ENCODE measurements around the gene FANCI.

The FANCI gene

DNA sequence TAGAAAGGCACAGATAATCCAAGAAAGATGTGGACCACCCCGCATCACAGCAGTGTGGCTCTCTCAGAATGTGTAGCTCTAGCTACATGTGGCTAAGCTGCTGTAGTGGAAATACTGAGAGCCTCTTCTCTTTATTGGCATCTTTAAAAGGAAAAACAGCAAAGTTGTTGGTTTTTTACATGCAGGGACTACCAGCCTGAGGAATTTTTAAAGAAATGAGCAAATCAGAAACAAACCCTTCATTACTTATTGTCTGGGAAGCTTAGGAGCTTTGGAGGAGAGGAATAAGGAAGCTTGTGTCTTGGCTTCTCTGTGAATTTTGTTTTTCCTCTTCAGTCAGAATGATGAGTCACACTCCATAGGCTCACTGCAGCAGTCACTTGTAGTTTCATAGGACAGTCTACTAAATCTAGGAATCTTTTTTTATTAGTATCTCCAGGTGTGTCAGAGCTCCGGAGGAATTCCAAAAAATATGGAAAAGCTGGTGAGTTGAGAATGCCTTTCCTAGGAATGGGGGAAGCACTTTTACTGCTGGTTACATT is 63.3 kb downstream of the FANCI start:
- peak; percentile 84 for DNase-seq (ENCODE audit: low spot score)

- no peak for DNase-seq (ENCODE audit: low spot score)
Observed at GRCh38 chr15:89307791-89308190, 64.0 kb downstream of the FANCI start.

GRCh38 chr15:89308236-89308635 is 64.5 kb downstream of the FANCI start:
- no peak for DNase-seq (ENCODE audit: low spot score)

DNA sequence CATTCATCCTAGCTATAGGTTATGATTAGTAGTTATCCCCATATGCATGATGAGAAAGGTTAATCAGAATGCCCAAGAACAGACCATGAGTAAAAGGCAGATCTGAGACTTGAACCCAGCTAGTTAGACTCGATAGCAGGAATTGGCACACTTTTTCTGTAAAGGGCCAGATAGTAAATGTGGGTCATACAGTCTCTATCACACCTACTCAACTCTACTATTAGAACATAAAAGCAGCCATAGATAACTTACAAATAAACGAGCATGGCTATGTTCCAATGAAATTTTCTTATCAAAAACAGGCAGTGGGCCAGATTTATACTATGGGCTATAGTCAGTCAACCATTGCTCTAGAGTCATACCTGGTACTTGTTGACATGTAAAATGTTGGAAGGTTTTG is 66.2 kb downstream of the FANCI start:
- DNase-seq (ENCODE audit: low spot score): no peak

DNA sequence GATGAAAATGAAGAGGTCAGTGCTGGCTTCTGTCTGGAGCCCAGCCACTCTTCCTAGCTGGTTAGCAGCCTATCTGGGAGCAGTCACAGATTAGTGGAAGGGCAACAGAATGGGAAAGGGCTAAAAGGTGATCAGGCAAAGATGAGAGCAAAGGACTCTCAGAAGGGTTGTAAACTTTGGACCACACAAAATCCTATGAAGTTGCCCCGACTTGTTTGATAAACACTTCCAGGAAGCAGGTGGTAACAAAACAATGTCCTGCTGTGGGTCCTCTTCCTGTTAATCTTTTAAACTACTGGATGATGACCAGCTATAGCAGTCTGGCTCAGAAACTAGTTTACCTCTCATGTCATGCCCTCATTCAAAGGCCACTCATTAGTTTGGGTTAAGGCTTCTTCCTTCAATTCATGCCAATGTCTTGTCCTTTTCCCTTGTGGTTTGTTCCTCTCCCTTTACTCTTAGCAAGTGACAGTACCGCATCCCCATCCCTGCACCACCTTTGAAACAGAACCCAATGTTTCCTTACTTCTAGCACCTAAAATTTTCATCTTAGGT is 71.7 kb downstream of the FANCI start:
- no peak for DNase-seq (ENCODE audit: low spot score)

DNA sequence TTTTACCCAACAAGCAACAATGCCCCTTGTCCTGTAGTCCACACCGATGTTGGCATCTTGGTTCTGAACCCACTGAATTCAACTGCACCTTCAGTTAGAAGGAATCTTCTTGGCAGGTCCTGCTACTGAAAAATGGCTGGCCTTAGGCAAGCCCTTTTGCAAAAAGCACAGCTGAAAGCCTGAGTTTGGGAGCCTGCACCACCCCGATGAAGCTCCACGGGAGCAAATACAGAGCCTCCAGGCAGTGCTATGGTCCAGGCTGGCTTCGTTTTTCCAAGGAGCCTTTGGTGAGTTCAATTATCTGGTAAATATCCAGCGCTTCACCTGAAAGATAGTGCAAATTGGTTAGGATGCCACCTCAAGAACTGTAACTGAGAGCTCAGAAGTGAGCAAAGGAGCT is 72.7 kb downstream of the FANCI start:
- DNase-seq (ENCODE audit: low spot score): no peak

GRCh38 chr15:89317186-89317720 is 73.5 kb downstream of the FANCI start:
- no peak for DNase-seq (ENCODE audit: low spot score)

DNA sequence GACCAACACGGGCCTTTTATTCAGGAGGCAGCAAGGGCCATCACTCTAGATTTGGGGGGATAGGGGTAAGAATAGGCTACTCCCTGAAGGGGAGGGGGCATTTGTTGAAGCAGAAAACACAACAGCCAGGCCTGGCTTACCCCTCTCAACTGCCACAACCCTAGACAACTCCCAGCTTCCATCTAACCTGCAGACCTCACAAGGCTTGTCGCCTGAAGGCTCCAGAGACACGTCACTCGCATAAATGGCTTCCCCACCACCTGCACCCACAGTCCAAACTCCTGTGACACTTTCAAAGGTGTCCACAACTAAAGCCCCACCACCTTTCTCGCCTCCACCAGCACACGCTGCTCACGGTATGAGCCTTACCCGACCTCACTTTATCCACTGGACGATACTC is 75.9 kb downstream of the FANCI start:
- DNase-seq (ENCODE audit: low spot score): no peak

GRCh38 chr15:89320200-89320599 is 76.4 kb downstream of the FANCI start:
- DNase-seq (ENCODE audit: low spot score): no peak

DNA sequence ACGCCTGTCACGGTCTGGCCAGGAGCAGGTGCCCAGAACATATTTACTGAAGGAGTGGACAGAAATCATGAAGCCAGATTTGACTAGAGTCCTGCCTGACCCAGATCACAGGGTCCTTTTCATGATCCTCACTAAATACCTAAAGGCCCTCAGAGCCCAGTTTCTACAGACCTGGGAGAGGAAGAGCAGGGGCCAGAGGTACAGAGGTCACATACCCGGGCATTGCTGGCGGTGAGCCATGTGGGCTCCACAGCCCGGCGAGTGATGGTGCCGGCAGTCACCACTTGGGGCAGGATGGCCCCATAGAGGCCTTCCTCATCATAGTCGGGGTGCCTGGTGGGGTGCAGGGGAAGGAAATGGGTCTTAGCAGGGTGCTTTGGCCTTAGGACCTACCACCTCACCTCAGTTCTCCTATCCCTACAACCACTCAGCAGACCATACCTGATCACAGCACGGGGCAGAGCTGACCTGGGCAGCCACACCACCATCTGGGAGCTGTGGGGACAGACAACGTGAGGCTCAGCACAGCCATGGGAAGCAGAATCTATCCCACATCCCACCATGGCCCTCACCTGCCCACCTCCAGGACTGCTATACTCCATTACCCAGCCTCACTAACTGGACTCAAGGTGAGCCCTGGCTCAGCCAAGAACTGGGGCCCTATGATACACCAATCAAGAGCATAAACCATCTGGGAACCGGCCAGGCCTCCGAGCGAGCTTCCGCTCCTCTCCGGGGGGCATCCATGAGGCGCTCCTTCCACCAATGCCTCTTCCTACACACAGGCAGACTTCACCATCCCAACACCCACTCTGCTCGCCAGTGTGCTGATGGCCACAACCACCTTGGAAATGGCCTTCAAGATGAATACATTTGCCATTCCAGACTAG is 78.0 kb downstream of the FANCI start:
- no peak for DNase-seq (ENCODE audit: low spot score)

DNA sequence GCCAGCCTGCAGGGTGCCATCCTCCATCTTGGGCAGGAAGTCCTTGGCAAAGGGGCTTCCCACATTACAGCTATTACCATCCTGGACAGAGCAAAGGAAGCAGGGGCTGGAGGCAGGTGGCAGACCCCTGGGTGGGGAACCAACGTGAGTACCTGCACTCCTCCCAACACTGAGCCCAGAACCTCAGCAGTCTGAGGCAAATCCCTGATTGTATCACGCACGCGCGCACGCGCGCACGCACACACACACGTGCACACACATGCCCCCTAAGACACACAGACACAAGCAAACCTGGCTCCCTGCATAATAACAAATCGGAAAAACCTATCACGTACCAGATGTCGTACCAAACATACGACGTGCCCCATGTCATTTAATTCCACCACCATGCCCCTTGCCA is 79.0 kb downstream of the FANCI start:
- DNase-seq (ENCODE audit: low spot score): no peak

DNA sequence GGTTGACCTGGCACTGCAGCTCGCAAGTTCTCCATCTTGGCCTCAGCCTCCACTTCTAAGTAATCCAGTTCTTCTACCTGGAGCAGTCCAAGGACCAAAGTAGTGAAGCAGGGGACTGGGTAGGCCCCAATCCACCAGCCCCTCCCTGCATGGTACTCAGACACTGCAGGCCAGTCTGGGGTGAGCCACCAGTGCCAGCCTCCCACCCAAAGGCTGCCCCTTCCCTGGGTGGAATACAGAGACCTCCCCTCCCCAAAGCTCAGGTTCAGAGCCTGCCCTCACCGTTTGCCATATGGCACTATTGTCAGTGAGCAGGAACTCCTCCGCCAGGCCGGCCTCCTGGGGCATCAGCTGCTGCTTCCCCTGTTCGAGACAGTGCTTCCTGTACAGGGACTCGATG is 80.0 kb downstream of the FANCI start:
- DNase-seq (ENCODE audit: low spot score): no peak

GRCh38 chr15:89325039-89325803 is 81.4 kb downstream of the FANCI start:
- DNase-seq (ENCODE audit: low spot score): no peak

DNA sequence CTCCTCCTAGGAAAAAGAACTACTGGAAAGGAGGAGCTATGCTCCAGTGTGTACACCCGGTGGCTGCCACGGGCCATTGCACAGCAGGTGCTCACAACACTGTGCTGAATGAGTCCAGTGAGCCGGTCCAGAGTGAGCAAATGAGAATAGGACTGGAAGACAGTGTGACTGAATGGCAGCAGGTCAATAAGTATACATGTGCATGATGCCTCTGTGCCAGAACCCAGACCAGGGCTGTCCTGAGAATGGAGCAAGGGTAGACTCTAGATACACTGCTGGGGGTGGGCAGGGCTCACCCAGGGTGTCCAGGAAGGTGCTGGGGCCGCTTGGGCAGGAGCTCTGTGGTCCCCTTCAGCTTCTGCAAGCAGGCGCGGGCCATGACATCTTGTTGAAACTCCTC is 82.5 kb downstream of the FANCI start:
- DNase-seq (ENCODE audit: low spot score): no peak

- no peak for DNase-seq (ENCODE audit: low spot score)
Observed at GRCh38 chr15:89327113-89327512, 83.3 kb downstream of the FANCI start.

GRCh38 chr15:89328398-89329254 is 84.8 kb downstream of the FANCI start:
- DNase-seq (ENCODE audit: low spot score): no peak

DNA sequence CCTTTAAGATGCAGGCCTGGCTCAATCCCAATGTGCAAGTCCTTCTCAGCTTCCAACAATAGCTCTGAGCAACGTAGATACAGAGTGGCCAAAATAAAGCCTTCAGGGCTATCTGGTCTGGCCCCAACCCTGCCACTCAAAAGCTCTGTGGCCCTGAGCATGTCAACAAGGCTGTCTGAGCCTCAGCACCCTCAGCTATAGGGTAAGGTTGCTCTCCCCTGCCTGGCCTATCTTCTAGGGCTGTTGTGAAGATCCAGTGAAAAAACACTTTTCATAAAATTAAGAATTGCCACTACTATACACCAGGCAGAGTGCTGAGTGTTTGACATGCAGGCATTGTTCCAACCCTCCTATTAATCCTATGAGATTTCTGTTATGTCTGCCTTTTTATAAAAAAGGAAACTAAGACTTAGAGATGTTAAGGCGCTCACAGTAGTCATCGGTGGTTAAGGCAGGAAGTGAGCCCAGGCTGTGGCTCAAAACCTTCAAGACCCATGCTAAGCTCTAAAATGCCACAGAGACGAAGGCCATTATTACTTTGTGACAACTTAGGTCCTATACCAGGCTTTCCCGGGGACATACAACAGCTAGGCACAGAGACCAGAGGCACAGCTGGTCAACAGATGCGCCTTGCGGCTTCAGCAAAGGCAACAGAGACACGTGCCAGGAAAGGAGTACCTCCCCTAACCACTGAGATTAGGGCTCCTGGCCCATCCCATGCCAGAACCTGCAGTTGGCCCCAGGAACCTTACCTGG is 85.7 kb downstream of the FANCI start:
- no peak for DNase-seq (ENCODE audit: low spot score)

- DNase-seq (ENCODE audit: low spot score): no peak
Observed at GRCh38 chr15:89330119-89330518, 86.3 kb downstream of the FANCI start.

DNA sequence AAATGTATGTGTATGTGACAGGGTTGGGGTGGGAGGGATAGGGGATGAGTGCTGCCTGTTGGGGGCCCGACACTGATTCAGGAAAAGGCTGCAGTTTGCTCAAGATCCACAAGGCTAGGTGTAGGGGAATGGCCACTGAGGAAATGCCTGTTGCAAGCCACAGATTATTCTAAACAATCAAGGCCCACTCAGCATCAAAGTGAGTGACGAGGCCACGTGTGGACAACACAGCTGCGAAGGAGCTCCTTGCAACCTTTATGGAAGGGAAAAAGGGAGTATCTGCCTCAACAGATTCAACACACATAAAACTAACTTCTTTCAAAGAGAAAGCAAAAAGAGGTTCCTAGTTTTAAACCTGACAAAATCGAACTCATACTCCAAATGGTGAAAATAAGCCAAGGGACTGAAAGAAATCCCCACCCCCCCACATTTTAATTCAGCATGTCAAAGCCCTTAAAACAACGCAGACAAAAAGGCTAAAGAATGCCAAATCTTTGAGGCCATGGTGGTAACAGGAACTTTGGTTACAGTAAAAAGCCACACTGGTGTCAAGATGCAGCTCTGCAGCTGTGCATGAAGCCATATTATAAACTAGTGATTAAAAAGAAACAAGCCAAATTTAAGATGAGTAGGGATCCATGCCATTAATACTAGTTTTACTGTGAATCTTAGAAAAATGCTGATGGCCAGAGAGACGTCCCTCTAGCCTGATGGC is 87.3 kb downstream of the FANCI start:
- no peak for DNase-seq (ENCODE audit: low spot score)

- peak; percentile 45 for DNase-seq (ENCODE audit: low spot score)
Observed at GRCh38 chr15:89332446-89332845, 88.7 kb downstream of the FANCI start.
